NCI-H2196 treated with DMSO at 0.1 percent for 48 hours (cell line): ENCODE measurements around the gene KCNAB2.
"Not testable (repeated sequence)": the region's sequence is repeated elsewhere in the genome, so short reads cannot be mapped to it uniquely, and the experiment has no call there.

Source experiments
- DNase-seq: peaks from one replicate; lab custom pipeline; 2025; ENCODE audit not compliant: unreplicated experiment; lab: John Stamatoyannopoulos, UW

Gene KCNAB2

GRCh38 chr1:6052543-6053205 is 7.0 kb downstream of the KCNAB2 start:
- peak; percentile 70 for DNase-seq

DNA sequence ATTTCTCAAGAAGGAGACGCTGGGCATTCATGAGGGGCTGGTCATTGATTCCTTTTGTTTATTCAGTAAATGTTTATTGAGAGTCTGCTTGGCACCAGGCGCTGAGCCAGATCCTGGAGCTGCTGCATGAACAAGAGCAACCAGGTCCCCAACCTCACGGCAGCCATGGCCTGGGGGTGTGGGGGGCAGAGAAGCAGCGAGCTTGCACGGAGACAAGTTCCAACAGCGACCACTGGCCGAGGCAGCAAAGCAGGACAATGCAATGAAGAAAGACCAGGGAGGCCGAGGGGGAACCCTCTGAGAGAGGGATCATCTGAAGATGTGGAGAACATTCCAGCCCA is 7.5 kb downstream of the KCNAB2 start:
- no peak for DNase-seq

GRCh38 chr1:6054596-6054995 is 8.9 kb downstream of the KCNAB2 start:
- DNase-seq, result no peak

- DNase-seq, result no peak
These were observed 10.9 kb downstream of the KCNAB2 start for GRCh38 chr1:6056572-6056948.

DNA sequence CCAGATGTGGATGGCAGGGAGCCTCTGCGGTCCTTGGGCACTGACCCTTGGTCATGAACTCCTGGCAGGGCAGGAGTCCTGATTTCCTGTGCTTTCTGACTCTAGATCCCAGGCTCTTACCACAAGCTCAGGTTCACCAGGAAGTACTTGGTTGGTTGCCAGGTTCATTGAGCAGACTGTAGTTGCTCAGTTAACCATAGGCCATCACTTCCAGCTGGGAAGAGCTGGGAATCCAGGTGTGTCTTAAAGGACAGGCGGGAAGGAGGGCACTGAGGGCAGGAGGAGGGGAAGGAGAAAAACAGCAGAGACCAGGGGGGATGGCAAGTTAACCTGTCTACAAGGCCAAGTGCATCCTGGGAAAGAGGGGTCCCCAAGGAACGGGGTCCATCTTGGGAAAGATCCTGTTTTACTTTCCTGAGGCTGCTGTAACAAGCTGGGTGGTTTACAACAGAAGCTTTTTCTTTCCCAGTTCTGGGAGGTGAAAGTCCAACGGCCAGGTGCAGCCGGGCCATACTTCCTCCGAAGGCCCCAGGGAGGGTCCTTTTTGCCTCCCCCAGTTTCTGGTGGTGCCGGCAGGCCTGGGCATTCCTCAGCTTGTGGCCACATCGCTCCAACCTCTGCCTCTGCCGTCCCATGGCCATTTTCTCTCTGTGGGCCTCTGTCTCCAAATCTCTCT is 11.6 kb downstream of the KCNAB2 start:
- no peak for DNase-seq

GRCh38 chr1:6059866-6060265 is 14.2 kb downstream of the KCNAB2 start:
- no peak for DNase-seq

GRCh38 chr1:6062670-6063069 is 17.0 kb downstream of the KCNAB2 start:
- DNase-seq, result no peak

- not testable (repeated sequence) for DNase-seq
These were observed 17.9 kb downstream of the KCNAB2 start for GRCh38 chr1:6063532-6064053.

DNA sequence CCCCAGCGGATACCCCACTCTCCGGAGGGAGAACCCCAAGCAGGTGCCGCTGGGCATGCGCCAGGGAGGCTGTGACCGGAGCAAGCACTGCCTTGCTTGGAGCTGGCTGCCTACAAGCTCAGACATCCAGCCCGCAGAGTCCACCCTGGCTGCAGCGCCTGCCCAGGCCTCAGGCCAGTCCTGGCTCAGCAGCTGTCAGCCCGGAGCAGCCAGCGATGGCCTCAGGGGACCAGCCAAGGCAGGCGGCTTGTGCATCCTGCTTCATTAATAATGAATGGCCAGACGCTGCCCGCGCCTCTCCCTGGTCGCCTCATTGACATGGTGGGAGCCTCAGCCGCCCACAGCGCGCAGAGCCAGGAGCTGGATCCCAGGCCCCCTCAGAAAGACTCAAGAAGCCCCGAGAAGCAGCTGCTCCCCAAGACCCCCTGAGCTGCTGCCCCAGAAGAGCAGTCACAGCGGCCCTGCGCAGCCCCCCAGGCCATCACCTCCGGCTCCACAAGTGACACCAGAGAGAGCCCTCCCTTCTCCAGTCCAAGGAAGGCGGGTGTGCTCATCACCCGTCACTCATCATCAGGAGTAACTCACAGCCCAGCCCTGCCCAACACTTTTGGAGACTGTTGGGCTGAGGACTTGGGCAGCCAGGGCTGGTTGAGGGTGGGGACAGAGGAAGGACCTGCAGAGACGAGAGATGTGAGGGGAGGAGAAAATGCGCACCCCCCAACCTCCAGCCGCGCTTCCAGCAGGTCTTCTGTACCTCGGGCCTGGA is 19.6 kb downstream of the KCNAB2 start:
- DNase-seq, result no peak

DNA sequence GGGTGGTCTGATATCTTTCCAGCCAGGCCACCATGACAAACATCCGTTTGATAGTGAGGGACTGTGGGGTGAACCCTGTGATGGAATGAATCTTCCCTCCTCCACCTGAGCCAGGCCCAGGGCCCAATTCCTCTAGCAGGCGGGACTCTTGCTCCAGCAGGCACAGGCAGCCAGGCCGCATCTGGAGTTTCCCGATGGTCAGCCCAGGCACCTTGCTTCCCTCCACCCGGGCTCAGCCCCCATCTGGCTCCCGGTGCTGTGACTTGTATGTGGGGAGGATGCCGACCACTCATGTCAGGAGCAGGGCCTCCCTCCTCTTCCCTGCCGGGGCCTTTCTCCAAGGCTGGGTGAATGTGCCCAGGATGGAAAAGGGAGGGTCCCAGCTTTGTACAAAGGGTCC is 21.0 kb downstream of the KCNAB2 start:
- DNase-seq, result no peak

- no peak for DNase-seq
These were observed 22.4 kb downstream of the KCNAB2 start for GRCh38 chr1:6068073-6068472.

DNA sequence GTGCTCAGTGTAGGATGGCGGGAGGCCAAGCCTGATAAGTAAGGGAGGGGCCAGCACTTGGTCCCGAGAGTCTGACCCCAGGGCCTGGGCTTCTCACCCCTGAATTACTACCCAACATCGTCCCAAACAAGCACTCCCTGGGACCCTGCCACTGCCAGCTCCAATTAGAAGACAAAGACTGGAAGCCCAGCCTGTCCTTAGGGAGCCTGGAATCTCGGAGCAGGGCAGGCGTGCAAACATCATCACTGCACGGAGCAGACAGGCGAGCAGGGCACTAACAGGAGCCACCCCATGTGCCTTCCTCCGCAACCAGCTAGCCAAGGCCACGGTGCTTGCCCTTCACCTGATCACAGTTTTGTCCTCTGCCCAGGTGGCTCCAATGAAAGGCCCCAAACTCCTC is 23.2 kb downstream of the KCNAB2 start:
- DNase-seq, result no peak

DNA sequence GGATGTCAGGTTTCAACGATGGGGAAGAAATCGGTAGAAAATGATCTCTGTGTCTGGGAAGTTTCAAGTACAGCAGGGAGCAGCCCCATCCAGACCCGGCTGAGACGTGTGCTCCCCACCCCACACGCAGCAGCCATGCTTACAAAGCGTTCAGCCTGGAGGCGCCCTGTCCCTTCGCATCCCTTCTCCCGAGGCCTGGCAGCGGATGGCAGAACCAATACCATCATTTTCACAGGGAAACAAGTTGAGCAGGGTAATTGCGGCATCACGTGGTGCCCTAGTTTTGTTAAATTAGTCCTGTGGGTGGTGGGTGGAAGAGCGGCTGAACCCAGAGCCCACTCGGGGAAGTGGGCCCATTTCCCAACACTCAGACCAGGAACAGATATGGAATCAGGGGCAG is 23.9 kb downstream of the KCNAB2 start:
- DNase-seq, result no peak

GRCh38 chr1:6070450-6070974 is 24.8 kb downstream of the KCNAB2 start:
- DNase-seq, result no peak

DNA sequence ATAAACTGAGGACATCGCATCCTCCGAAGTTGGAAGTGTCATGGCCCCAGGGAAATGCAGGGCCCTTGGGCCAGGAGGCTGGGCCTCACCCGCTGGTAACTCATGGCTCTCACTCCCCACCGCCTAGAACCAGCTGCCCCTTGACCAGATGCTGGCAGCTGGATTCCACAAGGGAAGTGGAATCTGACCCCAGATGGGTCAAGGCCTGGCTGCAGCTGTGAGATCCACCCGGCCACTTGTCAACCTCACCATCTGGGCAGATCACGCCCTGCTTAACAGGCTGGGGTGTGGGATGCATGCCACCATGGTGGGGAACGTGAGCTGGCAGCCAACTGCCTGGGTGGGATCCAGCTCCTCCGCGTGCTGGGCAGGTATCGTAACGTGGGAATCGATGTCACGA is 25.5 kb downstream of the KCNAB2 start:
- DNase-seq, result no peak

GRCh38 chr1:6072774-6073479 is 27.2 kb downstream of the KCNAB2 start:
- DNase-seq, result no peak

DNA sequence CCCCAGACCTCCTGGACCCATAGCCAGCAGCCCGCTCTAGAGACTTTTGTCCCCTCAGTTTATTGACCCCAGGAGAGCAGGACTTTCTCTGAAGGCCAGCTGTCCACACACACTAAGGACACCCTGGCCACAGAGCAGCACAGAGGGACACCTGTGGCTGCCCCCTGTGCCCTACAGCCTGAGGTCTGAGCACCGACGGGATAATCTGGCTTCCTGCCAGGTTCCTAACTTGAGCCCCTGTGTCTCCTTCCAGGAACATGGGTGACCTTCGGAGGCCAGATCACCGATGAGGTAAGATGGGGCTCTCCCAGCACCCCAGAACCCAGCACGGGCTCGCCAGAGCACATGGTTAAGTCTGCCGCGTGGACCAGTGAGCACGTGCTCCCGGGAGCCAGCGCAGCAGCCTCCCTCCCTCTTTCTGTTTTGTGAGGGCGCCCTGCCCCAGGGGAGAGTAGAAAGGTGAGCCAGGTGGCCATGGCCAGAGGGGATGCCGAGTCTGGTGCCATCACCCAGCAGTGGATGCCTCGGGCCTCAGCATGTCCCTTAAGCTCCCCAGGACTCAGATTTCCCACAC is 27.9 kb downstream of the KCNAB2 start:
- no peak for DNase-seq

DNA sequence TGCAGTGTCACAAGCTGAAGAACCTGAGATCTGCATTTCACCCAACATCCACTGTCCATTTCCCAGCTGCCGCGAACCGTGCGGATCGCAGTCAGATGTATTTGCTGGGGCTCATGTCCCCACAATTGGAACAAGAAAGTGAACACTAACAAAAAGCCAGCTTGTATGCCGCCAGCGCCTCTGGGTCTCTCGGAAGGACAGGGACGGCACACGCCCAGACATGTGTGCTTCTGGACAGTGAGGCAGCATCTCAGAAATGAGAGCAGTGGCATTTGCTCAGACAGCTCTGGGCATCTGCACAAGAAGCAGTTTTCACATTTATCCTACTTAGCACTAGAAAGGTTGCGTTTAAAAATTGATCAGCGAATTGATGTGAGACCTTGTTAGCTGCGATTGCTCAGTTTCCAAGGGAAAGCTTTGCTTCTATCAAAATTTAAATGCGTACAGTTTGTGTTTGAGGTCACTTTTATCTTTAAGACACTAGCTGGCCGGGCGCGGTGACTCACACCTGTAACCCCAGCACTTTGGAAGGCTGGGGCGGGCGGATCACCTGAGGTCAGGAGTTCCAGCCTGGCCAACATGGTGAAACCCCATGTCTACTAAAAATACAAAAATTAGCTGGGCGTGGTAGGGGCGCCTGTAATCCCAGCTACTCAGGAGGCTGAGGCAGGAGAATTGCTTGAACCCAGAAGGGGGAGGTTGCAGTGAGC is 28.7 kb downstream of the KCNAB2 start:
- no peak for DNase-seq

GRCh38 chr1:6075748-6076147 is 30.1 kb downstream of the KCNAB2 start:
- no peak for DNase-seq

- not testable (repeated sequence) for DNase-seq
These were observed 31.4 kb downstream of the KCNAB2 start for GRCh38 chr1:6077061-6077460.
